ENCODE data around the gene PTGDS. TPM values are rescaled to one million over a fixed set of nuclear protein-coding genes. Genes with fewer than 3 reads are reported as not detected.
A peak's percentile ranks its signal among the peaks of the same experiment; 100 is the strongest.

Gene PTGDS
- total and polyA plus RNA-seq, 9 of the 15 experiments (the other 6 are each of a cell fraction or from before 2014, with no cell fraction given), result 0.46 to 7.1 (median 2.0) TPM

GRCh38 chr9:136996361-136997292 is 19.3 kb downstream of the PTGDS start, which contains the start of gene CLIC3:
CLIC3 (minus strand) TSS chr9:136996568; CDS start chr9:136996543, 25 bp downstream.
- peak within 1 kb of the TSS; percentile 52; the same call in 1 of the 2 replicates for H2AFZ ChIP-seq (ENCODE audit: low read depth, low read length)
- peaks cover 18% of the 10 kb centered on the region for H3K79me2 ChIP-seq (ENCODE audit: control insufficient read depth, insufficient read depth, low read length)
- H4K20me1 ChIP-seq (replicated peaks; ENCODE audit: control insufficient read depth, insufficient read depth, low read length), result no peaks in the 10 kb centered on the region
- CTCF ChIA-PET (ENCODE audit: low intra/inter-chr PET ratio), result no interaction called here
- intact Hi-C loops (cut with micrococcal nuclease), result no loop called here
- FAIRE-seq, result peak; percentile 51
- H3K9ac ChIP-seq (ENCODE audit: insufficient read depth in 1 of 2, low read depth in 2 of 2, low read length in 2 of 2), result peak within 1 kb of the TSS; percentile 27 to 88; a peak in 3 of 4 replicates
- in situ Hi-C loops (cut with MboI), result no loop called here
- peak within 1 kb of the TSS; percentile 64 for H3K4me2 ChIP-seq (ENCODE audit: insufficient read depth, low read length)
- peak; percentile 71 to 80 (median 79) for DNase-seq (ENCODE audit: extremely low read depth in 1 of 4, low spot score in 3 of 4)
- peak within 1 kb of the TSS; percentile 26 for H3K4me3 ChIP-seq
- H3K36me3 ChIP-seq (ENCODE audit: control insufficient read depth, insufficient read depth, low read length), result peaks cover 22% of the 10 kb centered on the region; the same call in 1 of the 3 replicates
- no peaks in the 10 kb centered on the region for H3K9me1 ChIP-seq (ENCODE audit: control insufficient read depth, insufficient read depth, low read length)
- H3K4me1 ChIP-seq (replicated peaks in 1 of 2; ENCODE audit: control insufficient read depth in 2 of 2, insufficient read depth in 2 of 2, low read length in 2 of 2), result peaks cover 27 to 66% of the 10 kb centered on the region in 2 experiments; a peak in 4 of 5 replicates
- POLR2A ChIA-PET, result interaction anchor here (0.6 to 1.3 kb wide), 7 partner anchors 8 to 600 kb away, joined by 3 to 4 read pairs (median 3); no protein-coding TSS in a partner anchor
- 4% methylated on average over 32 of the region's 35 CpGs for WGBS (ENCODE audit: insufficient coverage, low coverage, missing lambda C conversion rate)
- peak; percentile 59 for ATAC-seq
- no peaks in the 10 kb centered on the region for H3K27me3 ChIP-seq (ENCODE audit: control insufficient read depth in 2 of 2, insufficient read depth in 2 of 2, low read length in 2 of 2)
- BruUV-seq (replicated peaks), result no TSS peak
- peak within 1 kb of the TSS; percentile 34; the same call in 1 of the 3 replicates for H3K27ac ChIP-seq (ENCODE audit: extremely low read depth, low read depth, low read length)
- H3K9me3 ChIP-seq (replicated peaks; ENCODE audit: control insufficient read depth, insufficient read depth, low read depth, low read length), result no peaks in the 10 kb centered on the region; the same call in 1 of the 2 replicates
- peak; percentile 27 for TF ChIP-seq HMGN3 (IDR thresholded peaks at IDR 0.05; ENCODE audit: borderline replicate concordance, extremely low read depth, insufficient read length, low read depth, low read length)
- no peak for TF ChIP-seq DIDO1 (tag; IDR thresholded peaks at IDR 0.05; ENCODE audit: low read depth)
- no peak for TF ChIP-seq ZFPM2 (CRISPR knock-in tag; IDR thresholded peaks at IDR 0.05)
- peak; percentile 42 to 51; a peak in 2 of 4 replicates for TF ChIP-seq NRF1 (conservative IDR thresholded peaks at IDR 0.05 in 1 of 2, IDR thresholded peaks at IDR 0.05 in 1 of 2)
- no peak for TF ChIP-seq KDM1A (IDR thresholded peaks at IDR 0.05)
- no peak for TF ChIP-seq LARP7 (IDR thresholded peaks at IDR 0.05)
- TF ChIP-seq CTCF (IDR thresholded peaks at IDR 0.05 in 2 of 3, conservative IDR thresholded peaks at IDR 0.05 in 1 of 3; ENCODE audit: insufficient read depth in 2 of 3, low read depth in 1 of 3, low read length in 3 of 3), result no peak
- TF ChIP-seq USF2 (CRISPR knock-in tag; IDR thresholded peaks at IDR 0.05), result no peak
- 0 out of 2 replicates have a peak, but pooled peaks have one; percentile 8 for TF ChIP-seq RUNX1 (IDR thresholded peaks at IDR 0.05; ENCODE audit: low read depth)
- TF ChIP-seq POLR2A (conservative IDR thresholded peaks at IDR 0.05), result peak; percentile 40; the same call in 1 of the 2 replicates
- no peak for TF ChIP-seq PTTG1 (tag; IDR thresholded peaks at IDR 0.05; ENCODE audit: low read depth)
- no peak for TF ChIP-seq ZBTB2 (IDR thresholded peaks at IDR 0.05)
- no peak for TF ChIP-seq MCM7 (IDR thresholded peaks at IDR 0.05)
- TF ChIP-seq SREBF2 (CRISPR knock-in tag; IDR thresholded peaks at IDR 0.05), result no peak
- TF ChIP-seq TRIM28 (IDR thresholded peaks at IDR 0.05), result no peak
- no peak for TF ChIP-seq ARID2 (IDR thresholded peaks at IDR 0.05)
